T-helper 1 cell treated with Interleukin-12 subunit alpha and Interleukin-12 subunit beta and Interleukin-4 antibody, amounts not matched to agents 30 ng/mL and 1 ng/mL, for 36 hours (primary cell): Measurements from ENCODE around the gene NAT10. TPM values are rescaled to one million over a fixed set of nuclear protein-coding genes. Genes with fewer than 3 reads are reported as not detected.
"Not testable (repeated sequence)": the region's sequence is repeated elsewhere in the genome, so short reads cannot be mapped to it uniquely, and the experiment has no call there.

Experiments used
- intact Hi-C: fragments of 100-400 bp; cut with micrococcal nuclease; formaldehyde crosslinking; loops from one replicate; pipeline ENCODE4 v1.15.1; 2024
- total RNA-seq: library from RNA; stranded (reverse); gene quantifications from 2 replicates; pipeline ENCODE4 v1.2.3, GENCODE V29; 2022

The NAT10 gene
- 90.0 and 95.2 TPM in 2 replicates for total RNA-seq

- intact Hi-C loops: loop anchor here (1.0 to 10.0 kb wide), 13 partner anchors 54 to 1522 kb away; partner anchors contain the start of genes APIP, C11orf91, CAPRIN1 and CAT
Observed at GRCh38 chr11:34105079-34105956, at the start of gene NAT10. NAT10 (plus strand) TSS chr11:34105629; CDS start chr11:34108226, 2,597 bp downstream.

- intact Hi-C loops: loop anchor here (10.0 kb wide), 3 partner anchors 988 to 1162 kb away; partner anchors contain the start of genes QSER1 and TCP11L1
Observed at GRCh38 chr11:34056672-34057071, 48.8 kb upstream of the NAT10 start.

GRCh38 chr11:34063061-34063795, 42.2 kb upstream of the NAT10 start:
- intact Hi-C loops: no loop called here

- intact Hi-C loops: no loop called here
Observed at GRCh38 chr11:34064291-34064690, 41.1 kb upstream of the NAT10 start.

GRCh38 chr11:34065505-34066203, 39.8 kb upstream of the NAT10 start:
- intact Hi-C loops: no loop called here

GRCh38 chr11:34066766-34067165, 38.7 kb upstream of the NAT10 start:
- intact Hi-C loops: not testable (repeated sequence)

- intact Hi-C loops: no loop called here
Observed at GRCh38 chr11:34067383-34068065, 37.9 kb upstream of the NAT10 start.

- intact Hi-C loops: no loop called here
Observed at GRCh38 chr11:34068111-34068510, 37.3 kb upstream of the NAT10 start.

- intact Hi-C loops: loop anchor here (5.0 kb wide), 1 partner anchor 214 kb away; no protein-coding TSS in a partner anchor
Observed at GRCh38 chr11:34071306-34071705, 34.1 kb upstream of the NAT10 start.

GRCh38 chr11:34072041-34072440, 33.4 kb upstream of the NAT10 start:
- intact Hi-C loops: loop anchor here (5.0 kb wide), 1 partner anchor 215 kb away; no protein-coding TSS in a partner anchor

- intact Hi-C loops: loop anchor here (5.0 kb wide), 1 partner anchor 216 kb away; no protein-coding TSS in a partner anchor
Observed at GRCh38 chr11:34072832-34073231, 32.6 kb upstream of the NAT10 start.

GRCh38 chr11:34074391-34074790, 31.0 kb upstream of the NAT10 start:
- intact Hi-C loops: loop anchor here (5.0 kb wide), 1 partner anchor 217 kb away; no protein-coding TSS in a partner anchor

- intact Hi-C loops: loop anchor here (5.0 kb wide), 1 partner anchor 78 kb away; no protein-coding TSS in a partner anchor
Observed at GRCh38 chr11:34075178-34075820, 30.1 kb upstream of the NAT10 start.

GRCh38 chr11:34080609-34081008, 24.8 kb upstream of the NAT10 start:
- intact Hi-C loops: no loop called here

GRCh38 chr11:34084637-34085036, 20.8 kb upstream of the NAT10 start:
- intact Hi-C loops: no loop called here

- intact Hi-C loops: no loop called here
Observed at GRCh38 chr11:34086554-34087283, 18.7 kb upstream of the NAT10 start.

- intact Hi-C loops: loop anchor here (2.0 kb wide), 1 partner anchor 15 kb away; no protein-coding TSS in a partner anchor
Observed at GRCh38 chr11:34091825-34092224, 13.6 kb upstream of the NAT10 start.

- intact Hi-C loops: not testable (repeated sequence)
Observed at GRCh38 chr11:34094900-34095299, 10.5 kb upstream of the NAT10 start.

GRCh38 chr11:34098813-34099212, 6.6 kb upstream of the NAT10 start:
- intact Hi-C loops: no loop called here
